Activated B cell treated with CpG ODN at 0.5 μM for 24 hours (primary cell): Measurements from ENCODE around the gene LRRC28. TPM values are rescaled to one million over a fixed set of nuclear protein-coding genes. Genes with fewer than 3 reads are reported as not detected.

Experiments used
- ATAC-seq: fragments of 200-7000 bp; cut with Tn5 transposase; one replicate; pipeline ENCODE4 v1.10.0; 2021; ENCODE audit warnings: low read depth, mild to moderate bottlenecking, moderate library complexity
- CTCF ChIA-PET: fragments of 350-600 bp; sonication (Branson Sonifier 250); formaldehyde crosslinking; loops from one replicate; lab custom pipeline; 2021; ENCODE audit warnings: antibody characterized with exemption; lab: Charles Lee
- POLR2A ChIA-PET: fragments of 350-600 bp; sonication (Branson Sonifier 250); formaldehyde crosslinking; loops from one replicate; lab custom pipeline; 2021; ENCODE audit warnings: antibody characterized with exemption; lab: Charles Lee
- DNase-seq: peaks from one replicate; pipeline ENCODE4 v3.0.0; 2022
- H3K27ac Mint-ChIP-seq: one replicate; pipeline ENCODE4 v1.8.0; 2020; ENCODE audit warnings: mixed read lengths
- H3K27me3 Mint-ChIP-seq: one replicate; pipeline ENCODE4 v1.8.0; 2021; ENCODE audit warnings: mixed read lengths
- H3K36me3 Mint-ChIP-seq: one replicate; pipeline ENCODE4 v1.8.0; 2021; ENCODE audit warnings: low read depth, mixed read lengths
- H3K4me1 Mint-ChIP-seq: one replicate; pipeline ENCODE4 v1.8.0; 2021; ENCODE audit warnings: mixed read lengths
- H3K4me3 Mint-ChIP-seq: one replicate; pipeline ENCODE4 v1.8.0; 2020; ENCODE audit warnings: mild to moderate bottlenecking, mixed read lengths
- H3K9me3 Mint-ChIP-seq: one replicate; pipeline ENCODE4 v1.8.0; 2020; ENCODE audit warnings: mixed read lengths
- intact Hi-C: fragments of 100-400 bp; cut with micrococcal nuclease; formaldehyde crosslinking; loops from one replicate; pipeline ENCODE4 v1.15.1; 2024
- total RNA-seq: library from RNA; stranded (reverse); gene quantifications from 2 replicates; pipeline ENCODE4 v1.2.3, GENCODE V29; 2022
- TF ChIP-seq, protein P1 (sequence below): fragments of 200-600 bp; IDR thresholded peaks from one replicate; pipeline ENCODE4 v1.8.0; 2022; ENCODE audit warnings: antibody characterized with exemption, mild to moderate bottlenecking

The LRRC28 gene
- total RNA-seq, 1 donor from 2014 or later: 21.2 TPM

- H3K4me3 Mint-ChIP-seq: no peak overlapping the region
- no peaks in the 10 kb centered on the region for H3K9me3 Mint-ChIP-seq
- H3K36me3 Mint-ChIP-seq: no peaks in the 10 kb centered on the region
- peaks cover 5% of the 10 kb centered on the region for H3K4me1 Mint-ChIP-seq
- ATAC-seq (no peak), DNase-seq (no peak)
- ChIA-PET POLR2A (interaction anchor here (0.9 to 2.8 kb wide), 4 partner anchors 35 to 296 kb away, joined by 3 to 13 read pairs (median 4); partner anchors contain the start of gene MEF2A), CTCF (interaction anchor here (0.9 to 5.5 kb wide), 5 partner anchors 94 to 296 kb away, joined by 3 to 60 read pairs (median 4); no protein-coding TSS in a partner anchor)
- no peak overlapping the region for H3K27ac Mint-ChIP-seq
- intact Hi-C loops: loop anchor here (1.0 to 10.0 kb wide), 2 partner anchors 156 to 296 kb away; partner anchors contain the start of gene MEF2A
- H3K27me3 Mint-ChIP-seq: no peaks in the 10 kb centered on the region
- TF ChIP-seq, protein P1, sequence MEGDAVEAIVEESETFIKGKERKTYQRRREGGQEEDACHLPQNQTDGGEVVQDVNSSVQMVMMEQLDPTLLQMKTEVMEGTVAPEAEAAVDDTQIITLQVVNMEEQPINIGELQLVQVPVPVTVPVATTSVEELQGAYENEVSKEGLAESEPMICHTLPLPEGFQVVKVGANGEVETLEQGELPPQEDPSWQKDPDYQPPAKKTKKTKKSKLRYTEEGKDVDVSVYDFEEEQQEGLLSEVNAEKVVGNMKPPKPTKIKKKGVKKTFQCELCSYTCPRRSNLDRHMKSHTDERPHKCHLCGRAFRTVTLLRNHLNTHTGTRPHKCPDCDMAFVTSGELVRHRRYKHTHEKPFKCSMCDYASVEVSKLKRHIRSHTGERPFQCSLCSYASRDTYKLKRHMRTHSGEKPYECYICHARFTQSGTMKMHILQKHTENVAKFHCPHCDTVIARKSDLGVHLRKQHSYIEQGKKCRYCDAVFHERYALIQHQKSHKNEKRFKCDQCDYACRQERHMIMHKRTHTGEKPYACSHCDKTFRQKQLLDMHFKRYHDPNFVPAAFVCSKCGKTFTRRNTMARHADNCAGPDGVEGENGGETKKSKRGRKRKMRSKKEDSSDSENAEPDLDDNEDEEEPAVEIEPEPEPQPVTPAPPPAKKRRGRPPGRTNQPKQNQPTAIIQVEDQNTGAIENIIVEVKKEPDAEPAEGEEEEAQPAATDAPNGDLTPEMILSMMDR: no peak
These were observed 157.2 kb downstream of the LRRC28 start for GRCh38 chr15:99408236-99409096.

GRCh38 chr15:99409097-99409473, 157.8 kb downstream of the LRRC28 start:
- H3K4me3 Mint-ChIP-seq: no peak overlapping the region
- no peaks in the 10 kb centered on the region for H3K9me3 Mint-ChIP-seq
- ChIA-PET POLR2A (interaction anchor here (0.9 to 2.8 kb wide), 5 partner anchors 35 to 295 kb away, joined by 3 to 13 read pairs (median 4); partner anchors contain the start of gene MEF2A), CTCF (interaction anchor here (0.7 to 5.5 kb wide), 7 partner anchors 93 to 295 kb away, joined by 3 to 60 read pairs (median 4); no protein-coding TSS in a partner anchor)
- H3K27me3 Mint-ChIP-seq: no peaks in the 10 kb centered on the region
- H3K27ac Mint-ChIP-seq: no peak overlapping the region
- no peaks in the 10 kb centered on the region for H3K36me3 Mint-ChIP-seq
- ATAC-seq (peak; percentile 50), DNase-seq (no peak)
- intact Hi-C loops: loop anchor here (1.0 to 10.0 kb wide), 2 partner anchors 156 to 295 kb away; partner anchors contain the start of gene MEF2A
- TF ChIP-seq, protein P1: no peak
- H3K4me1 Mint-ChIP-seq: peaks cover 5% of the 10 kb centered on the region

GRCh38 chr15:99409560-99409959, 158.3 kb downstream of the LRRC28 start:
- DNase-seq: no peak
- TF ChIP-seq, protein P1: no peak
- H3K9me3 Mint-ChIP-seq: no peaks in the 10 kb centered on the region
- H3K4me3 Mint-ChIP-seq: no peak overlapping the region
- H3K4me1 Mint-ChIP-seq: peaks cover 5% of the 10 kb centered on the region
- no peaks in the 10 kb centered on the region for H3K27me3 Mint-ChIP-seq
- POLR2A ChIA-PET: interaction anchor here (1.4 to 2.8 kb wide), 5 partner anchors 95 to 295 kb away, joined by 3 to 13 read pairs (median 4); partner anchors contain the start of gene MEF2A
- H3K27ac Mint-ChIP-seq: no peak overlapping the region
- CTCF ChIA-PET: interaction anchor here (0.7 to 5.5 kb wide), 7 partner anchors 93 to 295 kb away, joined by 3 to 60 read pairs (median 4); no protein-coding TSS in a partner anchor
- ATAC-seq: no peak
- intact Hi-C loops: loop anchor here (1.0 to 10.0 kb wide), 2 partner anchors 155 to 295 kb away; partner anchors contain the start of gene MEF2A
- no peaks in the 10 kb centered on the region for H3K36me3 Mint-ChIP-seq

DNA sequence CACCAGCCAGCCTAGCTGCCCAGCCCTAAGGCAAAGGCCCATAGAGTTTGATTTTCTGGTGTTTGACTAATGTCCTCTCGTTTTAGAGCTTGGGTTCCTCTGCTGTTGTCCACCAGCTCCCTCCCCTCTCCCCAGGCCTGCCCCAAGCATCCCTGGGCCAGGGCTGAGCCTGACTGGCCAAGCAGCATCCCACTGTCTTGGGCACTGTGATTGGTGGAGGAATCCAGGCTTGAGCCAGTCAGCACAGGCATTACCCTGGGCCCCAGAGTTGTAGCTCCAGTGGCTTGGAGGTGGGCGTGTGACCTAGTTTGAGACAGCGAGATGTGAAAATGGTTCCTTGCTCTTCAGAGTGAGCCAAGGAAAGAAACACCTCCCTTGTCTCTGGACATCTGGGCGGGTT, 159.2 kb downstream of the LRRC28 start:
- CTCF ChIA-PET: interaction anchor here (1.0 to 5.5 kb wide), 5 partner anchors 92 to 294 kb away, joined by 3 to 60 read pairs (median 4); no protein-coding TSS in a partner anchor

More for the DNA sequence above, 159.2 kb downstream of the LRRC28 start:
- no peak overlapping the region for H3K27ac Mint-ChIP-seq
- H3K4me1 Mint-ChIP-seq: peaks cover 5% of the 10 kb centered on the region
- no peak for ATAC-seq
- no peaks in the 10 kb centered on the region for H3K36me3 Mint-ChIP-seq
- TF ChIP-seq, protein P1: no peak
- no peaks in the 10 kb centered on the region for H3K9me3 Mint-ChIP-seq
- no peaks in the 10 kb centered on the region for H3K27me3 Mint-ChIP-seq
- intact Hi-C loops: no loop called here
- no peak for DNase-seq
- no peak overlapping the region for H3K4me3 Mint-ChIP-seq
- POLR2A ChIA-PET: interaction anchor here (1.4 to 2.8 kb wide), 3 partner anchors 94 to 157 kb away, joined by 3 to 13 read pairs (median 8); partner anchors contain the start of gene MEF2A
